Ovary (tissue), 3 donors: ENCODE measurements around the gene NME7.

Experiments used
- CTCF ChIP-seq, 3 donors: fragments of 450-650 bp in 2 of 3; fragments of 200-600 bp in 1 of 3; IDR thresholded peaks; one replicate each; pipeline versions ENCODE4 v1.5.1 to v1.8.0; 2016 to 2022; ENCODE audit warnings: antibody characterized with exemption in 3 of 3, mild to moderate bottlenecking in 1 of 3
- EP300 ChIP-seq: sonication (generic); formaldehyde crosslinking; IDR thresholded peaks from one replicate; pipeline ENCODE4 v1.6.1; 2017; ENCODE audit warnings: antibody characterized with exemption
- POLR2A ChIP-seq: fragments of 450-650 bp; IDR thresholded peaks from one replicate; pipeline ENCODE4 v1.6.1; 2017; ENCODE audit warnings: antibody characterized with exemption, mild to moderate bottlenecking, moderate library complexity
- donor health status: DM: no; HTN: no; CAD: no.

- TF ChIP-seq POLR2A, result no peak
- TF ChIP-seq CTCF (IDR thresholded peaks at IDR 0.05), result no peak
- no peak for TF ChIP-seq EP300
Observed at GRCh38 chr1:169300854-169301253, 66.7 kb downstream of the NME7 start.
